Ovary (tissue), 9 donors: ENCODE measurements around the gene TLNRD1. TPM values are rescaled to one million over a fixed set of nuclear protein-coding genes. Genes with fewer than 3 reads are reported as not detected.
A peak's percentile ranks its signal among the peaks of the same experiment; 100 is the strongest.

Experiments
- DNase-seq, 5 donors: peaks; one replicate each; pipeline ENCODE4 v3.0.0-alpha.2; 2019 to 2020
- H3K27ac ChIP-seq, 2 donors: fragments of 200-600 bp; one replicate each; pipeline versions ENCODE4 v1.5.1 to v1.8.0; 2019 to 2022
- H3K27me3 ChIP-seq: fragments of 200-600 bp; one replicate; pipeline ENCODE4 v1.8.0; 2022
- H3K36me3 ChIP-seq: fragments of 200-600 bp; sonication (generic); one replicate; pipeline ENCODE4 v1.5.1; 2019
- H3K4me1 ChIP-seq: one replicate; pipeline ENCODE4 v1.8.1; 2013; ENCODE audit warnings: mild to moderate bottlenecking, moderate library complexity; ENCODE audit not compliant: insufficient read depth
- H3K4me3 ChIP-seq: fragments of 200-600 bp; sonication (generic); one replicate; pipeline ENCODE4 v1.5.1; 2017
- H3K9me3 ChIP-seq, 2 donors: fragments of 200-600 bp in 1 of 2; sonication (generic) in 1 of 2; one replicate each; pipeline versions ENCODE4 v1.5.1 to v1.8.1; 2013 to 2019; ENCODE audit warnings: mild to moderate bottlenecking in 1 of 2, moderate library complexity in 1 of 2
- EP300 ChIP-seq: sonication (generic); formaldehyde crosslinking; IDR thresholded peaks from one replicate; pipeline ENCODE4 v1.6.1; 2017; ENCODE audit warnings: antibody characterized with exemption
- POLR2A ChIP-seq: fragments of 450-650 bp; IDR thresholded peaks from one replicate; pipeline ENCODE4 v1.6.1; 2017; ENCODE audit warnings: antibody characterized with exemption, mild to moderate bottlenecking, moderate library complexity
- WGBS, 3 donors: extraction: QIAGEN DNeasy Blood & Tissue Kit in 1 of 3; methylation state at CpG; one replicate each; pipeline versions ENCODE4 v1.1.5 to v1.1.7; 2013 to 2017; 5-methylcytosine and 5-hydroxymethylcytosine counted together
- intact Hi-C, 4 donors: fragments of 100-400 bp; cut with DNase I; formaldehyde crosslinking; loops; one replicate each; pipeline versions ENCODE4 v1.11.0 to v1.15.1; 2022 to 2023
- polyA plus RNA-seq, 2 donors: library from polyadenylated mRNA; stranded (reverse); fragments of 200-250 nt in 1 of 2; fragments of 350-450 nt in 1 of 2; fragmentation: Illumina TruSeq in 1 of 2; extraction: RNeasy Lipid Tissue Mini Kit (QIAGEN cat#74804) in 1 of 2; gene quantifications; one replicate each; pipeline ENCODE4 v1.2.3, GENCODE V29; 2013 to 2014
- total RNA-seq, 7 donors: library from RNA; depleted of rRNA in 2 of 7; stranded (reverse); fragments of >200 nt in 2 of 7; fragmentation: NEBNext Ultra II Directional in 3 of 7; extraction: Animal tissue kit (Norgen Biotek cat#: 25700) in 3 of 7; gene quantifications; one replicate each; pipeline versions ENCODE4 v1.1.0 to v1.2.4, GENCODE V29; 2016 to 2023
- TF ChIP-seq, protein P1 (sequence below), 3 donors: fragments of 450-650 bp in 2 of 3; fragments of 200-600 bp in 1 of 3; IDR thresholded peaks; one replicate each; pipeline versions ENCODE4 v1.5.1 to v1.8.0; 2016 to 2022; ENCODE audit warnings: antibody characterized with exemption in 3 of 3, mild to moderate bottlenecking in 1 of 3
- donor health status: DM: no; HTN: no; CAD: no; lungs with moderate emphysema.
- donor health status: DM: no; HTN: no; CAD: no.
- donor health status: Bipolar disorder and iron deficiency.
- donor health status: DM: yes; HTN: yes; CAD: no.
- donor health status: DM: no; HTN: no; CAD: no.
- donor health status: DM: yes; HTN: yes; CAD: no.

TLNRD1 gene
- total and polyA plus RNA-seq, 9 donors, result 4.2 to 15.2 (median 10.3) TPM

DNA sequence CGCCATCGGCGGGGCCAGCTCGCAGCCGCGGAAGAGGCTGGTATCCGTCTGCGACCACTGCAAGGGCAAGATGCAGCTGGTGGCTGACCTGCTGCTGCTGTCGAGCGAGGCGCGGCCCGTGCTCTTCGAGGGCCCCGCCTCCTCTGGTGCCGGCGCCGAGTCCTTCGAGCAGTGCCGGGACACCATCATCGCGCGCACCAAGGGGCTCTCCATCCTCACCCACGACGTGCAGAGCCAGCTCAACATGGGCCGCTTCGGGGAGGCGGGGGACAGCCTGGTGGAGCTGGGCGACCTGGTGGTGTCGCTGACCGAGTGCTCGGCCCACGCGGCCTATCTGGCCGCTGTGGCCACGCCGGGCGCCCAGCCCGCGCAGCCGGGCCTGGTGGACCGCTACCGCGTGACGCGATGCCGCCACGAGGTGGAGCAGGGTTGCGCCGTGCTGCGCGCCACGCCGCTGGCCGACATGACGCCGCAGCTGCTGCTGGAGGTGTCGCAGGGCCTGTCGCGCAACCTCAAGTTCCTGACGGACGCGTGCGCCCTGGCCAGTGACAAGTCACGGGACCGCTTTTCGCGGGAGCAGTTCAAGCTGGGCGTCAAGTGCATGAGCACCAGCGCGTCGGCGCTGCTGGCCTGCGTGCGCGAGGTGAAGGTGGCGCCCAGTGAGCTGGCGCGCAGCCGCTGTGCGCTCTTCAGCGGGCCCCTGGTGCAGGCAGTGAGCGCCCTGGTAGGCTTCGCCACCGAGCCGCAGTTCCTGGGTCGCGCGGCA, 1.8 kb downstream of the TLNRD1 start:
- Histone ChIP-seq H3K9me3 (no peaks in the 10 kb centered on the region), H3K27ac (peak overlapping the region; percentile 93 to 96), H3K4me1 (peaks cover 10% of the 10 kb centered on the region), H3K4me3 (peak overlapping the region; percentile 59), H3K27me3 (no peaks in the 10 kb centered on the region), H3K36me3 (no peaks in the 10 kb centered on the region)
- intact Hi-C loops, result no loop called here
- no peak for TF ChIP-seq EP300
- TF ChIP-seq POLR2A, result no peak
- TF ChIP-seq, protein P1, sequence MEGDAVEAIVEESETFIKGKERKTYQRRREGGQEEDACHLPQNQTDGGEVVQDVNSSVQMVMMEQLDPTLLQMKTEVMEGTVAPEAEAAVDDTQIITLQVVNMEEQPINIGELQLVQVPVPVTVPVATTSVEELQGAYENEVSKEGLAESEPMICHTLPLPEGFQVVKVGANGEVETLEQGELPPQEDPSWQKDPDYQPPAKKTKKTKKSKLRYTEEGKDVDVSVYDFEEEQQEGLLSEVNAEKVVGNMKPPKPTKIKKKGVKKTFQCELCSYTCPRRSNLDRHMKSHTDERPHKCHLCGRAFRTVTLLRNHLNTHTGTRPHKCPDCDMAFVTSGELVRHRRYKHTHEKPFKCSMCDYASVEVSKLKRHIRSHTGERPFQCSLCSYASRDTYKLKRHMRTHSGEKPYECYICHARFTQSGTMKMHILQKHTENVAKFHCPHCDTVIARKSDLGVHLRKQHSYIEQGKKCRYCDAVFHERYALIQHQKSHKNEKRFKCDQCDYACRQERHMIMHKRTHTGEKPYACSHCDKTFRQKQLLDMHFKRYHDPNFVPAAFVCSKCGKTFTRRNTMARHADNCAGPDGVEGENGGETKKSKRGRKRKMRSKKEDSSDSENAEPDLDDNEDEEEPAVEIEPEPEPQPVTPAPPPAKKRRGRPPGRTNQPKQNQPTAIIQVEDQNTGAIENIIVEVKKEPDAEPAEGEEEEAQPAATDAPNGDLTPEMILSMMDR (IDR thresholded peaks at IDR 0.05), result no peak
- 49 to 60% (median 60%) methylated on average over 53 to 89 of the region's 89 CpGs for whole genome bisulfite sequencing, 3 donors
- peak in 4 of 5 donors; percentile 22 to 50 (median 47) for DNase-seq

DNA sequence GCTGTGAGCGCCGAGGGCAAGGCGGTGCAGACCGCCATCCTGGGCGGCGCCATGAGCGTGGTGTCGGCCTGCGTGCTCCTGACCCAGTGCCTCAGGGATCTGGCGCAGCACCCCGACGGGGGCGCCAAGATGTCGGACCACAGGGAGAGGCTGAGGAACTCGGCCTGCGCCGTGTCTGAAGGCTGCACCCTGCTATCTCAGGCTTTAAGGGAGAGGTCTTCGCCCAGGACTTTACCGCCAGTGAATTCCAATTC, 2.3 kb downstream of the TLNRD1 start:
- intact Hi-C loops, result no loop called here
- peaks cover 10% of the 10 kb centered on the region for H3K4me1 ChIP-seq
- peak in 2 of 5 donors; percentile 39 to 44 for DNase-seq
- H3K36me3 ChIP-seq, result no peaks in the 10 kb centered on the region
- no peak overlapping the region for H3K27ac ChIP-seq
- no peaks in the 10 kb centered on the region for H3K27me3 ChIP-seq
- no peaks in the 10 kb centered on the region for H3K9me3 ChIP-seq
- H3K4me3 ChIP-seq, result no peak overlapping the region
- TF ChIP-seq, protein P1 (IDR thresholded peaks at IDR 0.05), result no peak
- TF ChIP-seq EP300 (no peak), POLR2A (no peak)
- WGBS, 3 donors, result 85 to 92% (median 92%) methylated on average over 19 of the region's 19 CpGs

DNA sequence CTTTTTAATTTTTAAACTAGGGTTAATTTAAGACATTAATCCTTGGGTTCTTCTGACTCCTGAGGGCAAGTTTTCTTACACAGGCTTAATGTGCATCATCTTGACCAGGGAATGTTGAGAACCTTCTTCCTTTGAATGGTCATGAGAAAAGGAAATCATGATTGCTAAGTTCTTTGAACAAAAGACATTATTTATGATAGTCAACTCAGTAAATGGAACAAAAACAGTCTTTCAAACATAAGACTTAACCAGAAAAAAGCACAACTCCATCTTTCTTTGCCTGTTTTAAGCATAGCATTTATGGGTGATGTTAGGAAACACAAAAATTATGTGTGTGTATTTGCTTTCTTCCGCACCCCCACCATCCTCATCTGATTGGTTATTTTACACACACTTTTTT, 5.4 kb downstream of the TLNRD1 start:
- no peaks in the 10 kb centered on the region for H3K27me3 ChIP-seq
- TF ChIP-seq, protein P1 (IDR thresholded peaks at IDR 0.05), result no peak
- TF ChIP-seq POLR2A, result no peak
- TF ChIP-seq EP300, result no peak
- no peaks in the 10 kb centered on the region for H3K9me3 ChIP-seq
- 92 to 98% (median 98%) methylated on average over 1 of the region's 1 CpG for WGBS, 3 donors
- no peak overlapping the region for H3K27ac ChIP-seq
- no peaks in the 10 kb centered on the region for H3K36me3 ChIP-seq
- peaks cover 10% of the 10 kb centered on the region for H3K4me1 ChIP-seq
- no peak for DNase-seq
- no peak overlapping the region for H3K4me3 ChIP-seq
- intact Hi-C loops, result no loop called here

DNA sequence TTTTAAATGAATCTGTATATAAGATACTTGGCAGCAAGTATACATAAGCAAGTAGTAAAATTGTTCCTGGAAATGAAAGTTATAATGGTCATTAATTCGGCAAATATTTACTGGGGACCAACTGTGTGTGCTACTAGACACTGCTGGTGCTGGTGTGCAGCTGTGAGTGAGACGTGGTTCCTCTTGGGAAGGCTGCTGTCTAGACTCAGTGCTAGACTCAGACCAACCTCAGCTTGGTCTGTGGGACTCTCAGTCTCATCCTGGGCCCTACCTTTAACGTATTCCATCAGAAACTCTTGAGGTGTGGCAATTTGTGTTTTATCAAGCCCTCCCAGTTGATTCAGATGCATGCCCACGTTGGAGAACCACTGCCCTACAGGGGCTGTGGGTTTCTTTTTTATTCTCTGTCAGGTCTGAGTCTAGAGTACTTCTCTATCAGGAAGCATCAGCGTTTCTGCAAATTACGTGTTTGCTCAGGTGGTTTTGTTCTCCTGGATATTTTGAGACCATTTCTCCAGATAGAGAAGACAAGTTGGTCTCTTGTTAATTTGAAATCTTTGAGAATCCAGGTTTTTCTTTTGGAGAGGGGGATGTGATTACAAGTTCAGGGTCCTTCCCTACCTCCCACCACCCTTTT, 6.8 kb downstream of the TLNRD1 start:
- H3K4me1 ChIP-seq, result peaks cover 8% of the 10 kb centered on the region
- 88 to 90% (median 89%) methylated on average over 6 of the region's 6 CpGs for WGBS, 3 donors
- intact Hi-C loops, result no loop called here

More for the DNA sequence above, 6.8 kb downstream of the TLNRD1 start:
- H3K4me3 ChIP-seq, result no peak overlapping the region
- no peak for DNase-seq
- H3K36me3 ChIP-seq, result no peaks in the 10 kb centered on the region
- H3K27ac ChIP-seq, result no peak overlapping the region
- no peaks in the 10 kb centered on the region for H3K9me3 ChIP-seq
- H3K27me3 ChIP-seq, result no peaks in the 10 kb centered on the region
- TF ChIP-seq POLR2A (no peak), EP300 (no peak)
- TF ChIP-seq, protein P1 (IDR thresholded peaks at IDR 0.05), result no peak
